Measurements from ENCODE around the gene RNF144A.

Gene RNF144A

DNA sequence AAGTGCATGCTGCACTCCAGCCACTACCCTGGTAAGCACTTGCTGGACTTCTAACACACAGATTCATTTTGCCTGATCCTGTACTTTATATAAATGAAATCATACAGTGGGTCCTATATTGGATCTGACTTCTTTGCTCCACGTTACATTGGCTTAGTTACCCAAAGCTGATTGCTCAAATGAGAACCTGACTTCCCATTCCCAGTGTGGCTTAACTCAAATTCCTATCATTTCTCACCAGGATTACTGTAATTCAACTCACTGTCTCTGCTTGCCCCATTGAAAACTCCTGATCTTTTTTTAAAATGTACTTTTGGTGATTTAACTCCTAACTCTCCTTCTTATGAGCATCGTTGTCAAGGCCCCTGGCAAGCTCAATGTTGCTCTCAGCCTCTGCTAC is 38.2 kb upstream of the RNF144A start:
- H3K4me3 ChIP-seq (ENCODE audit: low read depth, low read length) = no peak overlapping the region
- TF ChIP-seq, protein P1, sequence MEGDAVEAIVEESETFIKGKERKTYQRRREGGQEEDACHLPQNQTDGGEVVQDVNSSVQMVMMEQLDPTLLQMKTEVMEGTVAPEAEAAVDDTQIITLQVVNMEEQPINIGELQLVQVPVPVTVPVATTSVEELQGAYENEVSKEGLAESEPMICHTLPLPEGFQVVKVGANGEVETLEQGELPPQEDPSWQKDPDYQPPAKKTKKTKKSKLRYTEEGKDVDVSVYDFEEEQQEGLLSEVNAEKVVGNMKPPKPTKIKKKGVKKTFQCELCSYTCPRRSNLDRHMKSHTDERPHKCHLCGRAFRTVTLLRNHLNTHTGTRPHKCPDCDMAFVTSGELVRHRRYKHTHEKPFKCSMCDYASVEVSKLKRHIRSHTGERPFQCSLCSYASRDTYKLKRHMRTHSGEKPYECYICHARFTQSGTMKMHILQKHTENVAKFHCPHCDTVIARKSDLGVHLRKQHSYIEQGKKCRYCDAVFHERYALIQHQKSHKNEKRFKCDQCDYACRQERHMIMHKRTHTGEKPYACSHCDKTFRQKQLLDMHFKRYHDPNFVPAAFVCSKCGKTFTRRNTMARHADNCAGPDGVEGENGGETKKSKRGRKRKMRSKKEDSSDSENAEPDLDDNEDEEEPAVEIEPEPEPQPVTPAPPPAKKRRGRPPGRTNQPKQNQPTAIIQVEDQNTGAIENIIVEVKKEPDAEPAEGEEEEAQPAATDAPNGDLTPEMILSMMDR (IDR thresholded peaks at IDR 0.05; ENCODE audit: insufficient read depth, low read depth, low read length, missing control alignments) = no peak
- DNase-seq (ENCODE audit: low read depth) = no peak

GRCh38 chr2:6880200-6880733 is 36.9 kb upstream of the RNF144A start:
- no peak overlapping the region for H3K4me3 ChIP-seq (ENCODE audit: low read depth, low read length)
- DNase-seq (ENCODE audit: low read depth) = no peak
- TF ChIP-seq, protein P1 (IDR thresholded peaks at IDR 0.05; ENCODE audit: insufficient read depth, low read depth, low read length, missing control alignments) = no peak

- TF ChIP-seq, protein P1 (IDR thresholded peaks at IDR 0.05; ENCODE audit: insufficient read depth, low read depth, low read length, missing control alignments) = no peak
Observed at GRCh38 chr2:6881046-6881445, 36.2 kb upstream of the RNF144A start.

DNA sequence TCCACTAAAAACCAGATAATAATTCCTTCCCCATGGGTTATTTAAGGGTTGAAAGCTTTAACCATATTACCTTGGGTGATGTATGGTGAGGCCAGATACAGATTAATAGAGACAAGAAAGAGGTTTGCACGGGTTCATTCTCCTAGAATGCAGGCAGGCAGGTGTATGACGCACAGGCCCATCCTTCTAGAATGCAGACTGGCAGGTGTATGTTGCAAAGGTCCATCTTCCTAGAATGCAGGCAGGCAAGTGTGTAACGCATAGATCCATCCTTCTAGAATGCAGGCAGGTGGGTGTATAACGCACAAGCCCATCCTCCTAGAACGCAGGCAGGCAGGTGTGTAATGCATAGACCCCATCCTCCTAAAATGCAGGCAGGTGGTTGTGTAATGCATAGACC is 35.7 kb upstream of the RNF144A start:
- TF ChIP-seq, protein P1 (IDR thresholded peaks at IDR 0.05; ENCODE audit: insufficient read depth, low read depth, low read length, missing control alignments) = no peak
- DNase-seq (ENCODE audit: low read depth) = no peak
- no peak overlapping the region for H3K4me3 ChIP-seq (ENCODE audit: low read depth, low read length)

More at GRCh38 chr2:6881046-6881445, 36.2 kb upstream of the RNF144A start:
- no peak overlapping the region for H3K4me3 ChIP-seq (ENCODE audit: low read depth, low read length)
- DNase-seq (ENCODE audit: low read depth) = no peak

- DNase-seq (ENCODE audit: low read depth) = no peak
- TF ChIP-seq, protein P1 (IDR thresholded peaks at IDR 0.05; ENCODE audit: insufficient read depth, low read depth, low read length, missing control alignments) = no peak
- H3K4me3 ChIP-seq (ENCODE audit: low read depth, low read length) = no peak overlapping the region
Observed at GRCh38 chr2:6883448-6884122, 33.6 kb upstream of the RNF144A start.

GRCh38 chr2:6885551-6885950 is 31.7 kb upstream of the RNF144A start:
- no peak overlapping the region for H3K4me3 ChIP-seq (ENCODE audit: low read depth, low read length)
- DNase-seq (ENCODE audit: low read depth) = no peak
- TF ChIP-seq, protein P1 (IDR thresholded peaks at IDR 0.05; ENCODE audit: insufficient read depth, low read depth, low read length, missing control alignments) = no peak

- no peak overlapping the region for H3K4me3 ChIP-seq (ENCODE audit: low read depth, low read length)
- TF ChIP-seq, protein P1 (IDR thresholded peaks at IDR 0.05; ENCODE audit: insufficient read depth, low read depth, low read length, missing control alignments) = no peak
- DNase-seq (ENCODE audit: low read depth) = no peak
Observed at GRCh38 chr2:6885968-6886367, 31.2 kb upstream of the RNF144A start.

Measured in GM12865 (cell line).